Dendritic cell treated with granulocyte-macrophage colony-stimulating factor and Interleukin-4, amounts not matched to agents 40 ng/mL and 50 ng/mL, for 4 days (primary cell): ENCODE measurements around the gene TBX21.
A peak's percentile ranks its signal among the peaks of the same experiment; 100 is the strongest.

ENCODE experiments used
- H3K27ac Mint-ChIP-seq: one replicate; pipeline ENCODE4 v1.8.0; 2022; ENCODE audit warnings: mild to moderate bottlenecking, mixed read lengths
- H3K27me3 Mint-ChIP-seq: one replicate; pipeline ENCODE4 v1.8.0; 2022; ENCODE audit warnings: mild to moderate bottlenecking, mixed read lengths
- H3K36me3 Mint-ChIP-seq: one replicate; pipeline ENCODE4 v1.8.0; 2022; ENCODE audit warnings: low read depth, mixed read lengths
- H3K4me1 Mint-ChIP-seq: one replicate; pipeline ENCODE4 v1.8.0; 2022; ENCODE audit warnings: low read depth, mixed read lengths
- H3K4me3 Mint-ChIP-seq: one replicate; pipeline ENCODE4 v1.8.0; 2022; ENCODE audit warnings: mild to moderate bottlenecking, moderate library complexity, mixed read lengths
- H3K9me3 Mint-ChIP-seq: one replicate; pipeline ENCODE4 v1.8.0; 2022; ENCODE audit warnings: mixed read lengths
- intact Hi-C: fragments of 100-400 bp; cut with micrococcal nuclease; formaldehyde crosslinking; loops from one replicate; pipeline ENCODE4 v1.15.0; 2022

Gene TBX21

GRCh38 chr17:47693731-47694580 is 39.1 kb upstream of the TBX21 start, which contains the start of gene TBKBP1:
TBKBP1 (plus strand) TSS chr17:47694161; CDS start chr17:47696113, 1,952 bp downstream.
- Mint-ChIP-seq H3K36me3 (peaks cover 48% of the 10 kb centered on the region), H3K4me3 (peak within 1 kb of the TSS; percentile 86), H3K4me1 (peaks cover 69% of the 10 kb centered on the region), H3K27me3 (peaks cover 21% of the 10 kb centered on the region), H3K9me3 (no peaks in the 10 kb centered on the region), H3K27ac (peak within 1 kb of the TSS; percentile 94)
- intact Hi-C loops, result no loop called here

- intact Hi-C loops, result no loop called here
- Mint-ChIP-seq H3K4me3 (peak overlapping the region; percentile 86), H3K36me3 (peaks cover 57% of the 10 kb centered on the region), H3K27me3 (peaks cover 21% of the 10 kb centered on the region), H3K4me1 (peaks cover 69% of the 10 kb centered on the region), H3K27ac (peak overlapping the region; percentile 94), H3K9me3 (no peaks in the 10 kb centered on the region)
Observed at GRCh38 chr17:47694581-47695428, 38.2 kb upstream of the TBX21 start.

- intact Hi-C loops, result no loop called here
- Mint-ChIP-seq H3K27me3 (peaks cover 19% of the 10 kb centered on the region), H3K27ac (peak overlapping the region; percentile 94), H3K4me1 (peaks cover 61% of the 10 kb centered on the region), H3K36me3 (peaks cover 66% of the 10 kb centered on the region), H3K9me3 (no peaks in the 10 kb centered on the region), H3K4me3 (peak overlapping the region; percentile 86)
Observed at GRCh38 chr17:47695429-47696376, 37.3 kb upstream of the TBX21 start.

GRCh38 chr17:47696717-47697642 is 36.1 kb upstream of the TBX21 start:
- H3K36me3 Mint-ChIP-seq, result peaks cover 78% of the 10 kb centered on the region
- peaks cover 13% of the 10 kb centered on the region for H3K27me3 Mint-ChIP-seq
- H3K27ac Mint-ChIP-seq, result peak overlapping the region; percentile 94
- no peak overlapping the region for H3K4me3 Mint-ChIP-seq
- H3K9me3 Mint-ChIP-seq, result no peaks in the 10 kb centered on the region
- intact Hi-C loops, result no loop called here
- peaks cover 63% of the 10 kb centered on the region for H3K4me1 Mint-ChIP-seq

- peaks cover 85% of the 10 kb centered on the region for H3K36me3 Mint-ChIP-seq
- intact Hi-C loops, result no loop called here
- H3K27ac Mint-ChIP-seq, result no peak overlapping the region
- no peak overlapping the region for H3K4me3 Mint-ChIP-seq
- H3K27me3 Mint-ChIP-seq, result peaks cover 4% of the 10 kb centered on the region
- no peaks in the 10 kb centered on the region for H3K9me3 Mint-ChIP-seq
- peaks cover 65% of the 10 kb centered on the region for H3K4me1 Mint-ChIP-seq
Observed at GRCh38 chr17:47697906-47698711, 34.9 kb upstream of the TBX21 start.

GRCh38 chr17:47698749-47699535 is 34.1 kb upstream of the TBX21 start:
- Mint-ChIP-seq H3K4me1 (peaks cover 67% of the 10 kb centered on the region), H3K36me3 (peaks cover 85% of the 10 kb centered on the region), H3K27me3 (no peaks in the 10 kb centered on the region), H3K27ac (no peak overlapping the region), H3K9me3 (no peaks in the 10 kb centered on the region), H3K4me3 (no peak overlapping the region)
- intact Hi-C loops, result no loop called here

- Mint-ChIP-seq H3K27ac (no peak overlapping the region), H3K27me3 (peaks cover 5% of the 10 kb centered on the region), H3K36me3 (peaks cover 87% of the 10 kb centered on the region), H3K4me1 (peaks cover 73% of the 10 kb centered on the region), H3K9me3 (no peaks in the 10 kb centered on the region), H3K4me3 (no peak overlapping the region)
- intact Hi-C loops, result no loop called here
Observed at GRCh38 chr17:47699536-47699840, 33.5 kb upstream of the TBX21 start.

- Mint-ChIP-seq H3K9me3 (no peaks in the 10 kb centered on the region), H3K36me3 (peaks cover 87% of the 10 kb centered on the region), H3K4me3 (no peak overlapping the region), H3K4me1 (peaks cover 75% of the 10 kb centered on the region), H3K27ac (no peak overlapping the region), H3K27me3 (peaks cover 18% of the 10 kb centered on the region)
- intact Hi-C loops, result no loop called here
Observed at GRCh38 chr17:47700471-47701449, 32.3 kb upstream of the TBX21 start.

- H3K9me3 Mint-ChIP-seq, result no peaks in the 10 kb centered on the region
- no peak overlapping the region for H3K4me3 Mint-ChIP-seq
- H3K36me3 Mint-ChIP-seq, result peaks cover 83% of the 10 kb centered on the region
- H3K27me3 Mint-ChIP-seq, result peaks cover 18% of the 10 kb centered on the region
- H3K4me1 Mint-ChIP-seq, result peaks cover 75% of the 10 kb centered on the region
- H3K27ac Mint-ChIP-seq, result no peak overlapping the region
- intact Hi-C loops, result no loop called here
Observed at GRCh38 chr17:47701608-47702007, 31.4 kb upstream of the TBX21 start.

- intact Hi-C loops, result no loop called here
- H3K27ac Mint-ChIP-seq, result no peak overlapping the region
- H3K27me3 Mint-ChIP-seq, result peaks cover 18% of the 10 kb centered on the region
- H3K4me1 Mint-ChIP-seq, result peaks cover 75% of the 10 kb centered on the region
- H3K4me3 Mint-ChIP-seq, result no peak overlapping the region
- peaks cover 74% of the 10 kb centered on the region for H3K36me3 Mint-ChIP-seq
- H3K9me3 Mint-ChIP-seq, result no peaks in the 10 kb centered on the region
Observed at GRCh38 chr17:47702391-47702995, 30.5 kb upstream of the TBX21 start.
